Stimulated activated CD8-positive, alpha-beta memory T cell treated with anti-CD3 and anti-CD28 coated beads, Interleukin-4, amount 100 ng/mL, for 4 hours (primary cell): ENCODE measurements around the gene PTPN3.
"Not testable (repeated sequence)": the region's sequence is repeated elsewhere in the genome, so short reads cannot be mapped to it uniquely, and the experiment has no call there.

ENCODE experiments used
- DNase-seq, 2 donors: peaks; one replicate each; pipeline ENCODE4 v3.0.0-alpha.2; 2020; ENCODE audit warnings: low read depth in 2 of 2, low spot score in 1 of 2

Gene PTPN3, protein sequence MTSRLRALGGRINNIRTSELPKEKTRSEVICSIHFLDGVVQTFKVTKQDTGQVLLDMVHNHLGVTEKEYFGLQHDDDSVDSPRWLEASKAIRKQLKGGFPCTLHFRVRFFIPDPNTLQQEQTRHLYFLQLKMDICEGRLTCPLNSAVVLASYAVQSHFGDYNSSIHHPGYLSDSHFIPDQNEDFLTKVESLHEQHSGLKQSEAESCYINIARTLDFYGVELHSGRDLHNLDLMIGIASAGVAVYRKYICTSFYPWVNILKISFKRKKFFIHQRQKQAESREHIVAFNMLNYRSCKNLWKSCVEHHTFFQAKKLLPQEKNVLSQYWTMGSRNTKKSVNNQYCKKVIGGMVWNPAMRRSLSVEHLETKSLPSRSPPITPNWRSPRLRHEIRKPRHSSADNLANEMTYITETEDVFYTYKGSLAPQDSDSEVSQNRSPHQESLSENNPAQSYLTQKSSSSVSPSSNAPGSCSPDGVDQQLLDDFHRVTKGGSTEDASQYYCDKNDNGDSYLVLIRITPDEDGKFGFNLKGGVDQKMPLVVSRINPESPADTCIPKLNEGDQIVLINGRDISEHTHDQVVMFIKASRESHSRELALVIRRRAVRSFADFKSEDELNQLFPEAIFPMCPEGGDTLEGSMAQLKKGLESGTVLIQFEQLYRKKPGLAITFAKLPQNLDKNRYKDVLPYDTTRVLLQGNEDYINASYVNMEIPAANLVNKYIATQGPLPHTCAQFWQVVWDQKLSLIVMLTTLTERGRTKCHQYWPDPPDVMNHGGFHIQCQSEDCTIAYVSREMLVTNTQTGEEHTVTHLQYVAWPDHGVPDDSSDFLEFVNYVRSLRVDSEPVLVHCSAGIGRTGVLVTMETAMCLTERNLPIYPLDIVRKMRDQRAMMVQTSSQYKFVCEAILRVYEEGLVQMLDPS

DNA sequence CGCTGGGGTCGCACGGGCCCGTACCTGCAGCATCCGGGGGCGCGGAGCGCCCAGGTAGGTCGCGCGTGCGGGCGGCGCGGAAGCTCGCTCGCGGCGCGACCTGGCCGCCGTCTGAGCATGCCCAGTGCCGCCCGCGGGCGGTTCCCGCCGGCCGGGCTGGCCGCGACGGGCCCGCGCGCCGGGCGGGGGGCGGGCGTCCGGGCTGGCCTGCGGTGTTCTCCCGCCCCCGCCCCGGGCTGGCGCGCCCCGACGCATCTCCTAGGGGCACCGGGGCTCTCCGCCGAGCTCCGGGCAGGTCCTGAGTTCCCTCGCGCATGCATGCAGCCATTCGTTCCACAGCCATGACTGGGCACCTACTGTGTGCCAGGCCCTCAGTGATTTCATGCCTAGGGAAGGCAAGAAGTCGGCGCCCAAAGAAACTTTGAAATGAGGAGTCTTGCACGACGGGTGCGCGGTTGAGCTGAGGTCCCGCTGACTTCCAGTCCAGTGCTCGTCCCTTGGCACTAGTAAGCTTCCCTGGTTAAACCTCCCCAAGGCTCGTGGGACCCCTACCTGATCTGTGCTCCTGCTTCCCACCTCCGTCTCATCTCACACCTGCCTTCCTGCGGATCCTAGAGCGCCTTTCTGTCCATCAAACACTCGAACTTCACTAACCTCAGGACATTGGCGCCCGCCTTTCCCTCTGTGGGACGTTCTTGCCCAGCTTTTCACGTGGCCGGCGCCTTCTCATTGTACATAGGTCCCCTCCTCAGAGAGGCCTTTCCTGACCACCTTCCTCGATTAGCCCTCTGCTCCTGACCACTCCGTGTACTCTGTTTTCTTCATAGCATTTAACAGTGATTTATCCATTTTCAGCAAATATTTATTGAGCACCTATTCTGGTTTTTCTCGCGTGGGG lies at the start of gene PTPN3:
Gene PTPN3 (minus strand): TSS at position 113 of the 898 bp plus-strand sequence. CDS start 34,873 bp downstream, outside the sequence.
- DNase-seq, result no peak

DNA sequence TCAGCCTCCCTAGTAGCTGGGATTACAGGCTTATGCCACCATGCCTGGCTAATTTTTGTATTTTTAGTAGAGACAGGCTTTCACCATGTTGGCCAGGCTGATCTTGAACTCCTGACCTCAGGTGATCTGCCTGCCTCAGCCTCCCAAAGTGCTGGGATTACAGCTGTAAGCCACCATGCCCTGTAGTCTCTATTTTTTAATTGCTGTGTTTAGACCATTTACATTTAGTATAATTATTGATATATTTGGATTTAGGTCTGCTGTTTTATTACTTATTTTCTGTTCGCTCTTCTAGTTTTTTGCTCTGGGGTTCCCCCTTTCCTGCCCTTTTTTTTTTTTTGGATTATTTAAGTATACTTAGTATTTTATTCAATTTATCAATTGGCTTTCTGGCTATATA lies 46.8 kb upstream of the PTPN3 start:
- DNase-seq, result not testable (repeated sequence)

DNA sequence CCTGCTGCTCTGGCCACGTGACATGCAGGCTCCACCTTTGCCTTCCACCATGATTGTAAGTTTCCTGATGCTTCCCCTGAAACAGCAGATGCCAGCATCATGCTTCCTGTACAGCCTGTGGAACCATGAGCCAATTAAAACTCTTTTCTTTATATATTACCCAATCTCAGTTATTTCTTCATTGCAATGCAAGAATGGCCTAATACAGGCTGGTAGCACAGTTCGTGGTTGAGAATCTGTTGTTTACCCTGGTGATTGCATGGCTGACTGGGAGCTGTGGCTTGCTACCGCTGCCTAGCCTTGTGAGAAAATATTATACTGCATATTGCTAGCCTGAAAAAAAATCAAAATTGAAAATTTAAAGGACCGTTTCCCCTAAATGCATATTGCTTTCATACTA lies 44.8 kb upstream of the PTPN3 start:
- DNase-seq, result no peak

DNA sequence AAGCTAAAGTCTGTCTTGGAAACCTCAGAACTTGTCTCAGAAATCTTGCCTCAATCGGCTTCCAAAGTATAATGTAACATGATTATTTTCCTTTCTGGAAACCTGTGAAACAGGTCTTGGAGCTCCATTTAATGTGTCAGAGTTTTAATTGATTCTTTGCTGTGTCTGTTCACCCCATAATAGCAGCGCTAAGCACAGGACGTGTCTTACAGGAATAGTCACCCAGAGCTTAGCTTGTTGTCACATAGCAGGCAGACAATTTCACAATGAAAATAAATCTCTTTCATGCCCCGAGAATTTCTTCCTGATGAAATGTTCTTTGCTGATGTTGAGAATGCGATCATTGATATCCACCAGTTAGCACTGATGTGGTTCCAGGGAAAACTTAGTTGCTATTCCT lies 40.2 kb upstream of the PTPN3 start:
- DNase-seq, result no peak

DNA sequence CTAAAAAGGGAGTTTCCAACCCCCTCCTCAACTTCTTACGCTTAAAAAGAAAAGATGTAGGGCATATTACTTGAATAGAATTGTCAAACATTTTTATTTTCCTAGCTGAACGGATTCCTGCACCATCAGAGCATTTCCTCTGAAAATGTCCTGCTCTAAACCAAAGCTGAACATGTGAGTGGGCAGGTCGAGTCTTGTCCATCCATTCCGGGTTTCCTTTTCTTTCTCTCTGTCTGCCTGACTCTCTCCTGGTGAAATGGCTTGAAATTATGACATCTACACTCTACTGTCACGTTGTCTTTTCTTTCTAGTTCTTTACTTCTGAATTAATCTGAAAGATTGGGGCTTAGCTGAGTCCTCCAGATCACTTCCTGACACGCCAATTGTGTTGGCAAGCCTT lies 39.2 kb upstream of the PTPN3 start:
- DNase-seq, result no peak

DNA sequence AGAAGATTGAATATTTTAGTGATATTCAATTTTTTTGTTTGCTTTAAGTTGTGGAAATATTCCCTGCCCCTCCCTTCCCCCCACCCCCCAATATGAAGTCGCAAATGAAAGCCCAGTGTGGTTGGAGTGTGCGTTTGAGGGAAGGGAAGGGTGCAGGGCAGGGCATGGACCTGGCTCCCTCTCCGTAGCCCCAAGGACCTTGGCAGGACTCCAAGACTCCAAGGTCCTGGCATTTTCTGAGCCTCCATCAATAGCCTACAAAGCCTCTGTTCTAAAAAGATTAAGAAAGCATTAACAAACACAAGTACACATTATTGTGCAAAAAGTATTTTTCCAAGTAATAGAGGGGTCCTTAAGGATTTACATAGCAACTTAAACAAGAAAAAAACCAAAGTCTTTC lies 38.8 kb upstream of the PTPN3 start:
- no peak for DNase-seq

DNA sequence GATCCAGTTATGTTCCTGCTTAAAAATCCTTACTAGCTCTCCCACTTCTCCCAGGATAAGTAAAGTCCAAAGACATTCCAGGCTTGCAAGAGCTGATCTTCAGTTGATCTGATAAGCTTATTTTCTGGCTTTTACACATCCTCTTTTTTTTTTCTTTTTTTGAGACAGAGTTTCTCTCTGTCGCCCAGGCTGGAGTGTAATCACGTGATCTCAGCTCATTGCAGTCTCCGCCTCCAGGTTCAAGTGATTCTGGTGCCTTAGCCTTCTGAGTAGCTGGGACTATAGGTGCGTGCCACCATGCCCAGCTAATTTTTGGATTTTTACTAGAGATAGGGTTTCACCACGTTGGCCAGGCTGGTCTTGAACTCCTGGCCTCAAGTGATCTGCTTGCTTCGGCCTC lies 37.3 kb upstream of the PTPN3 start:
- no peak for DNase-seq

DNA sequence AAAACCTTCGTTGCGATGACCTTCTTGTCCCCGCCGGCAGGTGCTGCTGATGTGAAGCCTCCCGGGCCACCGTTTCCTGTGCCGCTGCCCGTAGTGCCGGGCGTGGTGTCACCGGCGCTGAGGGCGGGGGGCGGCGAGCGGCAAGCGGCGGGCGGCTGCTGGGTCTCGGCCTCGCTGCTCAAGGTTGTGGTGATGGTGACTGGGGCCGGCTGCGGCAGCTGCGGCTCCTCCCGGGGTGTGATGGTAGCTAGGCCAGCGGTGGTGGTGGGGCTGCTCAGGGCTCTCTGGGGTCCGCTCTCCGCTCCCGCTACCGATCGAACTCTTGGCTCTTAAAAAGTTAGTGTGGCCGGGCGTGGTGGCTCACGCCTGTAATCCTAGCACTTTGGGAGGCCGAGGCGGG lies 36.0 kb upstream of the PTPN3 start:
- DNase-seq, result no peak

DNA sequence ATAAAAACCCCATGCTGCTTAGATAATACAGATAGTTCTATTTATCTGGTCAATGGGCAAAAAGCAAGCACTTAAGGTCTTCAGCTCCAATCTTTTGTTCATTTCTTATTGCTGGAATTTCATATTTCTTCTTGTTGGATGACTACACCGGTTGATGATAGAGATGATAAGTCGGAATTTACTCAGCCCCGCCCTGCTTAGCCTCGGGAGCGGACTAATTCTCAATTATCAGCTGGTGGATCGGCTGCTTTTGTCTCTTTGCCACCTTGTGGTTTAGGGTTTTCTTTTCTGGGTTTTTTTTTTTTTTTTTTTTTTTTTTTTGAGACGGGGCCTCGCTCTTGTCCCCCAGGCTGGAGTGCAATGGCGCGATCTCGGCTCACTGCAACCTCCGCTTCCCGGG lies 34.5 kb upstream of the PTPN3 start:
- DNase-seq, result not testable (repeated sequence)

DNA sequence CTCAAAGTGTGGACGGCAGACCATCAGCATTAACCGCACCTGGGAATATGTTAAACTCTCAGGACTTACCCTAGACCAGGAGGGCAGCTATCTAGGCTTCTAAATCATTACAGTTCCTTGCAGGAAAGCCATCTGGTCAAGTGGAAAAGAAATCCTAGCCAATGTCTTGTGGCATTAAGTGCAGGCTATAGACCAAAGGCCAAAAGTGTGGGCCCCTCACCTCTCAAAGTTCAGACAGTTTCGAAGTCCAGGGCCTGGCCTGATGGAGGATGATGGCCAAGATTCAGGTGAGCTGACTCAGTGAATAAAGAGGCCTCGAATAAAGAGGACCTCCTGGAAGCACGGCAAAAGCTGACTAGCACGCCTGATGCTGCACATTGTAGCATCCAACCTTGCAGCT lies 24.0 kb upstream of the PTPN3 start:
- no peak for DNase-seq

DNA sequence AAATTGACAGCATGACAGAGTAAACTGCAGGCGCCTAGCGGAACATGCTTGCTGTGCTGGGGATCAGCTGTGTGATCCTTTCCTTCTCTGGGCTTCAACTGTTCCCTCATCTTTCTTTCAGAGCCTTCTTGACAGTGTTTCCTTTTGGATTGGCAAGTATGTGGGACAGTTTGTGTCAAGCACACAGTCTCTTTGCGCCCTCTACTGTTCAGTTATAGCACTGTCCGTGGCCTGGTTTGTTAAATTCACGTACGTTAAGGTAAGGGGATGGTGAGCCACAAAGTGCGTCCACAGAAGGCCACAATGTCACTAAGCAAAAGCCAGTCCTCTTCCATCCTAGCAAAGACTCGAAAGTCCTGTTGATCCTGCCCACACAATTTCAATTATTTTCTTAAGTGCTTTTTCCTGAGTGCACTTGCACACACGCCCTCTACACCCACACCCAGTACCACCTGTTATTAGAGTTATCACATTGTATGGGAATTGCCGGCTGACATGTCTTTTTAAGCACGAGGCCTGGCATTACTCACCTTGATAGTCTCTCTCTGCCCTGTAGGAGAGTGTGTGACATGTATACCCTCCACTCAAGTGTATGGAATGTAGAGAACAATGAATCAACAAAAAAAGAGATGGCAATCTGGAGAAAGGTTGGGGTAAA lies 22.5 kb upstream of the PTPN3 start:
- no peak for DNase-seq

DNA sequence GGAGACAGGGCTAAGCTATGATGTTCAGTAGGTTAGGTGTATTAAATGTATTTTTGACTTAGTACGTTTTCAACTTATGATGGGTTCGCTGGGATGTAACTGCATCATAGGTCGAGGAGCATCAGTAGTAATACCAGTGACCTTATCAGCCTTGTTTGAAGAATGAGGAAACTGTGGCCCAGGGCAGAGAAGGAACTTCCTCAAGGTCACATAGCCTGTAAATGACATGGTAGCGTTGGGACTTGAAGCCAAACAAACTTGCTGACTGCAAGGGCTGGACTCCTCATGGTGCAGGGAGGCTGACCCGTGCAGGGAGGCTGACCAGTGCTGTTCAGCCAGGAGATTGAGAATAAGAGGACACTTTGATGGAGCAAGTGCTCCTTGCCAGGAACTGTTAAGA lies 21.3 kb upstream of the PTPN3 start:
- DNase-seq, result no peak

DNA sequence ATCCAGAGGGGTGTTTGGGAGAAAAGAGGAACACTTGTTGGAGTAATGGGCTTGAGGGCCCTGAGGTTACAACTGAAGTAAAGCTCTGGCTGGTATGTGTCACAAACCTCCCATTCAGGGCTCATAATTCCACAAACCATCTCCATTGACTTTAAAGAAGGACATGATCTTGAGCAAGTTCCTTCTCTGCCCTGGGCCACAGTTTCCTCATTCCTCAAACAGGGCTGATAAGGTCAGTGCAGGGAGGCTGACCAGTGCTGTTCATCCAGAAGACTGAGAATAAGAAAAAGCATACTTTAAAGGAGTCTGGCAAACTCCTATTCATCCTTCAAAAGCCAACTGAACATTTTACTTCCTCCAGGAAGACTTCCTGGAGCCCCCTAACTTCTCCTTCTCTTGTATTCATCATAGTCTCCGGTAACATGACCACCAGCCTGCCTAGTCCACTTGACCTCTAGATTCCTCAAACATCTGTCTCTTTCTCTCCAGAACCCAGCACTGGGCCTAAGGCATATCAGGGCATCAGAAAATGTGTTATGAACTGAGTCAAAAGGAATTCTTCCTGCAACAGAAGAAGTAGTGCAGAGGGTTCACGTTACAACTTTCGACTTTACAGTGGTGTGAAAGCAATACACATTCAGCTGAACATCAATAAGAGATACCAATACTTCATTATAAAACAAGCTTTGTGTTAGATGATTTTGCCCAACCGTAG lies 20.7 kb upstream of the PTPN3 start:
- DNase-seq, result no peak

DNA sequence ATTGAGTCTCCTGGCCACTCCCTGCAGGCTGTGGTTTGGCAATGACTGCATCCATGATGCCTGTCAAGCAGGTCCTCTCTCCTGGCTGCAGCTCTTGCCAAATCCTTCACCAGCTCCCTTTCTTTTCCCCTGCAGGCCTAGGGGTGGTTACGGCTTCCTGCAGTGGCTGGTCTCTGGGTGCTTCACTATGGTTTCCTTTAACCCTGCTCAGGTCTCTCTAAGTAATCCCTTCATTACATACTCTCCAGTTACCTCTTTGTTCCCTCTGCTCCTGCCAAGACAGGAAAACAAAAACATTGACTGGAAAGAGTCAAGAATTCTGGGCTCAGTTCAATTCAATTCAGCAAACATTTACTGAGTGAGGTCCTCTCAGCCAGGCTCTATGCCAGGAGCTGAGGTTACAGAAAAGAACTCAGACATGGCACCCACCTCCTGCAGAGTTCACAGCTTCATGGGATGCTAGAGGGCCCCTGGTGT lies 19.8 kb upstream of the PTPN3 start:
- DNase-seq, result no peak

DNA sequence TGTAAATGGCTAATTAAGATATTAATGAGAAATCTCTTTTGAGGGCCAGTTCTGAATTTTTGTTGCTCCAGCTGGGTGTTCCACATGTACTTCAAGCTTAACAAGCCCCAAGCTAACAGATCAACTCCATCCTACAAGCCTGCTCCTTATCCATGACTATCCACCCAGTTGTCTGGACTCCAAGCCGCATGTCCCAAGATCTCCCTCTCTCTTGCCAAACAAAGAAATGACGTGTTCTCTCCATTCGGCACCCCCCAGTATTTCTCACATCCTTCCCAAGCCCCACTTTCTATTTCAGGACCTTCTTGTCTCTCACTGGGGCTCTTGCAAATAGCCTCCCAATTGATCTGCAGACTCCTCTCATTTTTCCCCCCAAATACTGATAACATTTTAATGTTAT lies 15.8 kb upstream of the PTPN3 start:
- no peak for DNase-seq

DNA sequence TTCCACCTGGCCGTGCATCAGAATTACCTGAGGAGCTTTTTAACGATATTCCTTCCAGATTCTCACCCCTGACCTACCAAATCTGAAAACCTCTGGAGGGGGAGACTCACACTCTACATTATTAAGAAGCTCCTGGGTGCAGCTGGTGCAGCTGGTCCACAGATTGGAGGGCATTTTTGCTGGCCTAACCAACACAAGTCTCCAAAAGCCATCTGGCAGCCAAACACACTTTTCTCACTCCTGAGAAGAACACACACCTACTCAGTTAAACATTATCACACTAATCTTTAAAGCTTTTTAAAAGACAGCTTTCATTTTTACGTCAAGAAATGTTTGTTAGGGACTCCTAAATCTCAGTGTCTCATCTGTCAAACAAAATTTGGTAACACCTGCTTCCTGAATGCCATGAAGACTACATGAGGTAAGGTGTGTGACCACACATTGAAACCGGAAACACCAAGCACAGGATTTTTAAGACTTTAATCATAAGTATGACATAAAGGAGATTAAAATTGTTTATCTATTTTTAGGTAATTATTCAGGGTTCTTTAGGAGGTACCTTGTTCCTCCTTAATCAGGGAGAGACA lies 14.2 kb upstream of the PTPN3 start:
- DNase-seq, result no peak

DNA sequence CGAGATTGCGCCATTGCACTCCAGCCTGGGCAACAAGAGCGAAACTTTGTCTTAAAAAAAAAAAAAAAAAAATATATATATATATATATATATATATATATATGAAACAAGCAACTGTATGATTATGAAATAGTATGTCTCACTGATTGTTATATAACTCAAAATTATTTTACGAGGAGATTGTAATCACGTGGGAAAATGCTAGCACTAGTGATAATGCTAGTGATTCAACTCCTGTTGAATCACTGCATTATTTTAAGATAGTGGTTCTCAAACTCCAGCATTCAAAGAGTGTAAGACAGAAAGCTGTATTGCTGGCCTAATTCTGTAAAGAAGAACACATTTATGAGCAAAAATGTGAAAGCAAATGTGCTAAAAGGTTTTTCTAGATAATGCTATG lies 12.4 kb upstream of the PTPN3 start:
- DNase-seq, result no peak

DNA sequence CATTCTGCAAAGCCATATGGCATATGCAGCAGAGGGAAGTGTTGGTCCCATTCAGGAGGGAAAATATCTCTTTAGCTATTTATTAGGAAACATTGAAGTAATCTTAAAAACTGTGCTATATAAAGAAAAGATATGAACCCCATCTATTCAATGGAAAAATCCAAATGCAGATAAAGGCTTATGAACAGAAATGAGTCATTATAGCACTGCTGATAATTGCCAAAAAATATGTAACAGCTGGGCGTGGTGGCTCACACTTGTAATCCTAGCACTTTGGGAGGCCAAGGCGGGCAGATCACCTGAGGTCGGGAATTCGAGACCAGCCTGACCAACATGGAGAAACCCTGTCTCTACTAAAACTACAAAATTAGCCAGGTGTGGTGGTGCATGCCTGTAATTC lies 11.9 kb upstream of the PTPN3 start:
- DNase-seq, result not testable (repeated sequence)

DNA sequence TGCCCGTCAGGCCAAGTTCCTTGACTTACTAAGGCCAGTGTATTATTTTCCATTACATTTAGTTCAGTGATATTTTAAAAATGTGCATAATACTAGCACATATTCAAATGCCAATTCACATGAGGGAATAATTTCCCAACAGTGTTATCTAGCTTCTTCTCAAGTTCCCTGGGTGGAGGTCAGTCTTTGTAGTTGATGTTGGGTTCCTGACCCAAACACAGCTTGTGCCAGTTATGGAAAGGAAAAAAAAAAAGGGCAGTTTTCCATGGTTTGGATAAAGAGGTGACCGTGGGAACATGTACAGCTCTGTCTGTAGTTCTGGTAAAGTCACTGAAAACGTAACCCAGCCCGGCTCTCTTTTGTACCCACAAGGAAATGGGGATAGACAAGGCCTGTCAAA lies 11.5 kb upstream of the PTPN3 start:
- no peak for DNase-seq

DNA sequence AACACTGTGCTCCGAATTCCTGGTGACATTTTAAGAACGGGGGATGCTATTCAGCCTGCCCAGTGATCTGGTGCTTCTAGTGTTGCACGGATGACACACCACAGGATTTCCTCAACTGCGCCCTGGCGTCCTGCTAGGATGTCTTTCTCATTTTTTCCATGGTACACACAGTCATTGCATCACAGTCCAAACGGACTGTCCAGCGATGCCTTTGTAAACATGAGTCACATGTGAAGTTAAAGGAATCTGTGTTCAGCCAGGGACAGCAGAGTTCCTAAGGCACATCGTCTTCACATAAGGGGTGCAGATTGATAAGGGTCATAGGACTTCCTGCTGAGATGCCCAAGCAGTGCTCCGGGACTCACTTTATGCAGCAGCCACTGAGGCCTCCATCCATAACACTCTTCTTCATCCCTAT lies 9.3 kb upstream of the PTPN3 start:
- DNase-seq, result no peak
